Activated CD8-positive, alpha-beta T cell treated with anti-CD3 and anti-CD28 coated beads, Interleukin-2, amount 10 ng/mL, durations not matched to agents 7 days and 5 days (primary cell): ENCODE results near the gene TSPOAP1. TPM values are rescaled to one million over a fixed set of nuclear protein-coding genes. Genes with fewer than 3 reads are reported as not detected.

Experiments used
- ATAC-seq: fragments of 150-1000 bp; cut with Tn5 transposase; one replicate; pipeline ENCODE4 v1.10.0; 2021; ENCODE audit warnings: moderate library complexity
- CTCF ChIA-PET: fragments of 350-600 bp; sonication (Branson Sonifier 250); formaldehyde crosslinking; loops from one replicate; lab custom pipeline; 2021; ENCODE audit warnings: antibody characterized with exemption; lab: Charles Lee
- POLR2A ChIA-PET: fragments of 350-600 bp; sonication (Branson Sonifier 250); formaldehyde crosslinking; loops from one replicate; lab custom pipeline; 2021; ENCODE audit warnings: antibody characterized with exemption; lab: Charles Lee
- DNase-seq: peaks from one replicate; pipeline ENCODE4 v3.0.0-alpha.2; 2020
- H3K27ac Mint-ChIP-seq: one replicate; pipeline ENCODE4 v1.8.0; 2021; ENCODE audit warnings: mild to moderate bottlenecking, mixed read lengths
- H3K27me3 Mint-ChIP-seq: one replicate; pipeline ENCODE4 v1.8.0; 2021; ENCODE audit warnings: low read depth, mixed read lengths
- H3K36me3 Mint-ChIP-seq: one replicate; pipeline ENCODE4 v1.8.0; 2021; ENCODE audit warnings: low read depth, mixed read lengths
- H3K4me1 Mint-ChIP-seq: one replicate; pipeline ENCODE4 v1.8.0; 2021; ENCODE audit warnings: low read depth, mixed read lengths
- H3K4me3 Mint-ChIP-seq: one replicate; pipeline ENCODE4 v1.8.0; 2021; ENCODE audit warnings: mild to moderate bottlenecking, mixed read lengths
- H3K9me3 Mint-ChIP-seq: one replicate; pipeline ENCODE4 v1.8.0; 2022; ENCODE audit warnings: mixed read lengths; ENCODE audit not compliant: insufficient read depth
- total RNA-seq, 2 experiments: library from RNA; stranded (reverse); gene quantifications; one replicate each; pipeline ENCODE4 v1.2.3, GENCODE V29; 2021

The TSPOAP1 gene
- total RNA-seq, 2 experiments from 2014 or later = 45.8 to 51.5 TPM

DNA sequence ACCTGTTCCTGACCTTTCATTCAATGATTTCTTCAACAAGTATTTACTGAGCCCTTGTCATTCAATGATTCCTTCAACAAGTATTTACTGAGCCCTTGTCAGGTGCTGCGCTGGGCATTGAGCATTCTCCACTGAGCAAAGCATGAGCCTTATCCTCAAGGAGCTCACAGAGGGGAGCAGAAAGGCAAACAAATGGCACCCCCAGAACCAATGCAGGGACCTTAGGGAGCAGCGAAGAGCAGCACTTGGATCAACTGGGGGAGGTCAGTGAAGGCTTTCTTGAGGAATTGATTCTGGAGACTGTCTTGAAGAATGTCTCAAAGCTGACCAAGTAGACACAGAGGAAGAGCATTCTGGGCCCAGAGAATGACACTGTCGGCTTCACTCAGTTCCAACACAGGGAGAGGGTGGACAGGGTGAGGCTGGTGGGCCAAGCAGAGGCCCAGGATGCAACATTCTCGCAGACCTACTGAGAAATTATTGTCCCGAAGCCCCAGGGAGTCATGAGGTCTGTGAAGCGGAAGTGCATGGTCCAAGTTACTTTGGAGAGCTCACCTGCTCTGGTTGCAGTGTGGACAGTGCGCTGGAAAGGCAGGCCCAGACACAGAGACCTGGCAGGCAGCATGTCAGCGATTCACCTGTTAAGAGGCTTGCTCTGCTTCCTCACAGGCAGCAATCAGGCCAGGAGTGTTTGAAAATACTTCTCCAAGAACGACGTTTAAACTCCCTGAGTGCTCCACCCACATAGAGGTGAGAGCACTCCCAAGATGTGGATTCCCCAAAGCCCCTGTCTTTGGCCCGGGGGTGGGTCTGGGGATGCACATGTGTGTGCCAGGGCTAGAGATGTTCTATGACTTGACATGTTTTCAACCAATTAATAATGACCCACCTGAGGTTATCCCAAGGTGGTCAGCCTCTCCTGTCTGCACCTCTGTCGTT is 44.7 kb downstream of the TSPOAP1 start:
- Mint-ChIP-seq H3K27ac (no peak overlapping the region), H3K9me3 (no peaks in the 10 kb centered on the region), H3K36me3 (no peaks in the 10 kb centered on the region), H3K4me3 (no peak overlapping the region), H3K4me1 (peaks cover 6% of the 10 kb centered on the region), H3K27me3 (peaks cover 8% of the 10 kb centered on the region)
- CTCF ChIA-PET = interaction anchor here (1.4 kb wide), 1 partner anchor 20 kb away, joined by 3 read pairs; no protein-coding TSS in a partner anchor
- POLR2A ChIA-PET = interaction anchor here (1.2 kb wide), 1 partner anchor 348 kb away, joined by 3 read pairs; no protein-coding TSS in a partner anchor
- ATAC-seq (no peak), DNase-seq (no peak)

GRCh38 chr17:58282442-58282841 is 46.2 kb downstream of the TSPOAP1 start:
- no peak overlapping the region for H3K4me3 Mint-ChIP-seq
- no peak overlapping the region for H3K27ac Mint-ChIP-seq
- H3K36me3 Mint-ChIP-seq = no peaks in the 10 kb centered on the region
- ATAC-seq = no peak
- ChIA-PET POLR2A (no interaction called here), CTCF (interaction anchor here (1.2 kb wide), 1 partner anchor 32 kb away, joined by 4 read pairs; no protein-coding TSS in a partner anchor)
- peaks cover 6% of the 10 kb centered on the region for H3K4me1 Mint-ChIP-seq
- no peaks in the 10 kb centered on the region for H3K9me3 Mint-ChIP-seq
- DNase-seq = no peak
- H3K27me3 Mint-ChIP-seq = peaks cover 10% of the 10 kb centered on the region

DNA sequence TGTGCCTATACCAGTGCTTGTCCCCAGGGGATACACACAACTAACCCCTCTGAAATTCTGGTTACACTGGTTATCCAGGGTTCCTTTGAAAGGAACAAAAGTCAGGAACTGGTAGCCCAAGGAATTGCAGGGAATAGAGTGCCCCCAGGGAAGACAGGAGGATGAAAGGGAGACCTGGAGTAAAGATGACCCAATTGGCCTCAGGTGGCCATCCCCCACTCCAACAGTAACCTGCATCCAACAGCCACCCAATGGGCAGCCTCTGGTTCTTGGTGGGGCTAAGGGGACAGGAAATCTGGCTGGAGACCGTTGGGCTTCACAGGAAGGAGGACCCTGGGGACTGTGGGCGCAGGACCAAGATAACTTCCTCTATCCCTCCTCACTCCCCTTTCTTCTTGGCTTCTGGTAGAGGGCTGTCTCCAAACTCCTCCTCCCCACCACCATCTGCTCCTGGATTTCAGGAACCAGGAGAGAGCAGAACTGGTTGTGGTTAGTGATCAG is 47.0 kb downstream of the TSPOAP1 start:
- H3K4me3 Mint-ChIP-seq = no peak overlapping the region
- POLR2A ChIA-PET = interaction anchor here (0.7 kb wide), 1 partner anchor 104 kb away, joined by 6 read pairs; no protein-coding TSS in a partner anchor

DNA sequence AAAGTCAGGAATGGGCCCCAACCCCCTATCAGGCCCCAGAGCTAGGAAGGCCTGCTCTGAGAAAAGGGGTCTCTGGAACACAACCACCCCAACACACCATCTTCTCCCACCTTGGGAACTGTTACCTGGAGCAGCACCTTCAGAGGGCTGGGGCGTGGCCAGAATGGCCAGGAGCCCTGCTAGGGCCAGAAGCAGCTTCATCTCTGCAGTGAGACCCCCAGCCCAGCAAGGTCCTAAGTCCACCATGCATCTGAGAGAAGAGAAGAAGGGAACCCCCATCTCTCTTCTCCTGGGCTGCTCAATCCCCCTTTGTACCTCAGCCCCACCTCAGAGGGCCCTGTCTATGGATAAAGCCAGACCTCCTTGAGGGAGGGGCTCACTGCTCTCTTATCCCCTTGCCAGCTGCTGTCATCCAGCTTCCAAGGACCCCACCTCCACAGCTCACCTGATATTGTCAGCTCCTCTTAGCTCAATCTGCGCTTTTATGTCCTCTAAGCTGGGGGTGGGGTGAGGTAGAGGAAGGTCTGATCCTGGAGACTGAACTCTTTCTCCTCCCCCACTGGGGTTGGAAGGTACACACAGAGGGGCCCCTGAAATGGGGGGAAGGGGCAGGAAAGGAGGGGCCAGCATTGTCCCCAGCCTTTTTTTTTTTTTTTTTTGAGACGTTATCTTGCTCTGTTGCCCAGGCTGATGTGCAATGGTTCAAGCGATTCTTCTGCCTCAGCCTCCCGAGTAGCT is 47.9 kb downstream of the TSPOAP1 start, which contains the start of gene MPO:
TSS of gene MPO (minus strand) at position 456 of the 738 bp plus-strand sequence. CDS start at position 279, 177 bp downstream.
- DNase-seq = no peak
- H3K27me3 Mint-ChIP-seq = peaks cover 10% of the 10 kb centered on the region
- H3K4me3 Mint-ChIP-seq = no peak within 1 kb of the TSS
- POLR2A ChIA-PET = interaction anchor here (0.7 kb wide), 1 partner anchor 103 kb away, joined by 6 read pairs; no protein-coding TSS in a partner anchor
- H3K27ac Mint-ChIP-seq = no peak within 1 kb of the TSS
- CTCF ChIA-PET = interaction anchor here (1.2 kb wide), 1 partner anchor 31 kb away, joined by 3 read pairs; no protein-coding TSS in a partner anchor
- H3K4me1 Mint-ChIP-seq = peaks cover 6% of the 10 kb centered on the region
- H3K36me3 Mint-ChIP-seq = no peaks in the 10 kb centered on the region
- no peaks in the 10 kb centered on the region for H3K9me3 Mint-ChIP-seq
- ATAC-seq = no peak

More for the DNA sequence above, 47.0 kb downstream of the TSPOAP1 start:
- no peak for DNase-seq
- H3K9me3 Mint-ChIP-seq = no peaks in the 10 kb centered on the region
- no peaks in the 10 kb centered on the region for H3K36me3 Mint-ChIP-seq
- CTCF ChIA-PET = interaction anchor here (1.2 kb wide), 1 partner anchor 32 kb away, joined by 4 read pairs; no protein-coding TSS in a partner anchor
- peaks cover 6% of the 10 kb centered on the region for H3K4me1 Mint-ChIP-seq
- ATAC-seq = no peak
- no peak overlapping the region for H3K27ac Mint-ChIP-seq
- H3K27me3 Mint-ChIP-seq = peaks cover 10% of the 10 kb centered on the region

GRCh38 chr17:58279736-58280479 is 48.7 kb downstream of the TSPOAP1 start:
- Mint-ChIP-seq H3K9me3 (no peaks in the 10 kb centered on the region), H3K36me3 (no peaks in the 10 kb centered on the region), H3K27ac (no peak overlapping the region), H3K27me3 (peaks cover 10% of the 10 kb centered on the region), H3K4me1 (peaks cover 6% of the 10 kb centered on the region), H3K4me3 (no peak overlapping the region)
- peak; percentile 39 for DNase-seq
- ChIA-PET POLR2A (no interaction called here), CTCF (interaction anchor here (1.2 to 1.4 kb wide), 2 partner anchors 30 to 38 kb away, joined by 3 to 7 read pairs; no protein-coding TSS in a partner anchor)
- ATAC-seq = peak; percentile 46

GRCh38 chr17:58279016-58279711 is 49.4 kb downstream of the TSPOAP1 start:
- H3K27me3 Mint-ChIP-seq = peaks cover 12% of the 10 kb centered on the region
- POLR2A ChIA-PET = no interaction called here
- H3K27ac Mint-ChIP-seq = no peak overlapping the region
- DNase-seq = no peak
- peaks cover 6% of the 10 kb centered on the region for H3K4me1 Mint-ChIP-seq
- CTCF ChIA-PET = interaction anchor here (1.4 kb wide), 1 partner anchor 38 kb away, joined by 7 read pairs; no protein-coding TSS in a partner anchor
- no peak for ATAC-seq
- H3K4me3 Mint-ChIP-seq = no peak overlapping the region
- no peaks in the 10 kb centered on the region for H3K9me3 Mint-ChIP-seq
- no peaks in the 10 kb centered on the region for H3K36me3 Mint-ChIP-seq

GRCh38 chr17:58278661-58279015 is 50.0 kb downstream of the TSPOAP1 start:
- ChIA-PET CTCF (no interaction called here), POLR2A (no interaction called here)
- DNase-seq (no peak), ATAC-seq (no peak)
- Mint-ChIP-seq H3K36me3 (no peaks in the 10 kb centered on the region), H3K27ac (no peak overlapping the region), H3K27me3 (peaks cover 12% of the 10 kb centered on the region), H3K9me3 (no peaks in the 10 kb centered on the region), H3K4me3 (no peak overlapping the region), H3K4me1 (peaks cover 6% of the 10 kb centered on the region)

DNA sequence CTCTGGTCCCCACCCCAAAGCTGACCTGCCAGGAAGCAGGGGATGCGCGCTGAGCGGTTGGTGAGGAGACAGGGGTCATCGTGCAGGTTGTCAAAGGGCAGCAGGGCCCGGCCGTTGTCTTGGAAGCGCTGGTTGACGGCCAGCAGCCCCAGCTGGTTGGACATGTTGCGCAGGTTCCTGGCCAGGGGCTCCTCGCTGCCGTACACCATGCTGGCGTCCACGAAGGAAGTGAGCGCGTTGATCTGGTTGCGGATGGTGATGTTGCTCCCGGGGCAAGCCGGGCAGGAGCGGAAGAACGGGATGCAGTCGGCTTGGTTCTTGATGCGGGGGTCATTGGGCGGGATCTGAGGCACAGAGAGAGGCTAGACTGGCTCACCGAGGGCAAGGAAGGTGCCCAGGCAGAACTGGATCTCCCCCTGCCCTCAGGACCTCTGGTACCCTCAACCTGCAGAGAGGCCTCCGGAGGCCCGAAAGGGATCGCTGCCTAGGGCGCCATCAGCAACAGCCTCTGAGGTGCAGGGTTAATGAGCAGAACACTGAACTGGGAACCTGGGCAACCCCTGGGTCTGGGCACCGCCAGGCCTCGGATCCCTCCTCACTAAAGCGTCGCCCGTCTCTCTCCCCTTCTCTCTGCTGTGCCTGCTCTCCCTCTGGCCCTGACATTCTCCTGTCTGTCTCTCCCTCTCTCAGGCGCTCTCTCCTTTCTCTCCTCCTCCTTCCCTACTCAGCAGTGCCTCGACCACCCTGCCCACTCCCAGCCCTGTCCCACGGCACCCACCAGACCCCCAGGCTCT is 50.6 kb downstream of the TSPOAP1 start:
- Mint-ChIP-seq H3K4me1 (peaks cover 6% of the 10 kb centered on the region), H3K27ac (no peak overlapping the region), H3K4me3 (no peak overlapping the region), H3K36me3 (no peaks in the 10 kb centered on the region), H3K27me3 (peaks cover 12% of the 10 kb centered on the region), H3K9me3 (no peaks in the 10 kb centered on the region)
- ChIA-PET POLR2A (no interaction called here), CTCF (interaction anchor here (0.7 kb wide), 1 partner anchor 140 kb away, joined by 3 read pairs; the partner anchor contains the start of gene RNF43)
- ATAC-seq (no peak), DNase-seq (no peak)

DNA sequence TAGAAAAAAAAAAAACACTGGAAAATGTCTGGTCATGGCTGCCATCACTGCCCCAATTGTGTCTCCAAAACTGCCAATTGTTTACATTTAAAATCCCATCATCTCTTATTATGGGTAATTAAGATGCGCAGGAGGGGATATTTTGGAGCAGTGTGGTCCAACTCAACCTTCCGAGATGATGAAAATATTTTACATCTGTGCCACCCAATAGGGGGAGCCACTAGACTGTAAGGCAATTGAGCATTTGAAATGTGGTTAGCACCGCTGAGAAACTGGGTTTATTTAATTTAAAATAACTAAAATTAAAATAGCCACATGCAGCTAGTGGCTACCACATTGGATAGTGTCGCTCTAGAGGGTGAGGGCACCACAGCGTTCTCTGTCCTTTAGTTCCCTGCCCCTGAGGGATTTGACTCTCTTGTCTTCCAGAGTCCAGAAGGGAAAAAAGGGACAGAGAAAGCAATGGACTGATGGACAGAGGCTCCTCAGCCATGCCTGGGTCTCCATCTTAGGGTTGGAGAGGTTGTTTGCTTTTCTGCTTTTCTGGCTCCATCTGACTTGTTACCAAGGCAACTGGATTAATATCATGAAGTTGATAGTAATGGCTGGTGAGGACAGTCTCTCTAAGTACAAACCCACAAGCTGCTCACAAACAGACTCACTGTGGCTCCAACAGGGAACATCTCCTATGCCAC is 51.3 kb downstream of the TSPOAP1 start:
- Mint-ChIP-seq H3K4me3 (no peak overlapping the region), H3K27me3 (peaks cover 12% of the 10 kb centered on the region), H3K4me1 (peaks cover 6% of the 10 kb centered on the region), H3K9me3 (no peaks in the 10 kb centered on the region), H3K27ac (no peak overlapping the region), H3K36me3 (no peaks in the 10 kb centered on the region)
- DNase-seq (peak; percentile 38), ATAC-seq (no peak)
- ChIA-PET POLR2A (no interaction called here), CTCF (interaction anchor here (0.7 kb wide), 1 partner anchor 140 kb away, joined by 3 read pairs; the partner anchor contains the start of gene RNF43)
